ENCODE data around the gene ROPN1.
"Not testable (repeated sequence)": the region's sequence is repeated elsewhere in the genome, so short reads cannot be mapped to it uniquely, and the experiment has no call there.

Gene ROPN1

DNA sequence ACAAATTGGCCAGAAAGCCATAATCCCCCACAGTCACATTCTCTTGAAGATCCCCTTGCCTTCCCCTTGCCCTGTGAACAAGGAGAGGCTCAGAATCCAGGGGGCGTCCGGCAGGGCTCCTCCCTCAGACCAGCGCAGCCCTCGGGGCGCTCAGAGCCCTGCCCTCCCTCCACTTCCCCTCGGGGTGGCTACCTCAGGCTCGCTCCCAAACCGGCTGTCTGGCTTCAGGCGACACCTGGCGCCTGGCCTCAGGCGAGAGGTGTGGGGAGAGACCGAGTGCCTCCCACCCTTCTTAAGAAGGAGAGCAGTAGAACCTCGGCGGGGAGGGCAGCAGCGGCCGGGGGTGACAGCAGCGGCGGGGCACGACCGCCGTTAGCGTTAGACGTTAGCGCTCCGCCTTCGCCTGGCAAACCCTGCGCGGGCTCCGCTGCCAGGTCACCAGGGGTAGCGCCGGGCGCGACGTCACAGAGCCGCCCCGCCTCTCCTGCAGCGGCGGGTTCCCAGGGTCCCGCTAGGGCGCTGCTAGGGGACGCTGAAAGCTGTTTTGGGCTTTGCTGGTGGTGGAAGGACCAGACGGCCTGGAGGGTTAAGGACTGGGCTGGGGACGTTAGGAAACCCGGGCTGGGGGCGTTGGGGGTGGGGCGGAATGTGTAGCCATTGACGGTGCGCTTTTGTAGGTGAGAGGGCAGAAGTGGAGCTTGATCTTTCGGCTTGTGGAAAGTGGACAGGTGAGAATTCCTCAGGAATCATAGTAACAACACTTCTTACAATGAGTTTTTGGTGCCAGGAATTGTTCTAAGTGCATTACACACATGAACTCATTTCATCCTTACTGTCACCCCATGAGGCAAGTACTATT lies at the start of gene ROPN1:
ROPN1 (minus strand) TSS at position 395 of the 859 bp plus-strand sequence. CDS start 11,643 bp downstream, outside the sequence.
- DNase-seq (ENCODE audit: low read depth): not testable (repeated sequence)

DNA sequence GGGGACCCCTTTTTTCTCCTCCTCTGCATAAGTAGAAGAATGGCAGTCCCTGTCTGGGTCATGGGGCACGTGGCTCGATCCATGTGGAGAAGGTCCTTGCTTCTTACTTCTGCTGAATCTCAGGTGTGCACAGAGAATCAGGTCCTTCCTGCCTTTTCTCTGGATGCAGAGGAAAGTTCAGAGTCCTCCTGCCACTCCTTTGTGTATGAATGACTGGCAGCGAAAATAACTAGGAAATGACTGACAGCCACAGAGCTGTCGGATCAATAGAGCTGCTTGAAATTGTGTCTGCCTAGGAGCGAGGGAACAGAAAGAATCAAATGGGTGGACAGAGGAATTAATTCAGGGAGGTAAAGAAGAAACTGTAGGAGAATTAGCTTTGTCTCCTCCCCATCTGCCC lies 49.6 kb upstream of the ROPN1 start:
- no peak for DNase-seq (ENCODE audit: low read depth)

- DNase-seq (ENCODE audit: low read depth): no peak
Measured at GRCh38 chr3:124037326-124037725, 45.4 kb upstream of the ROPN1 start.

DNA sequence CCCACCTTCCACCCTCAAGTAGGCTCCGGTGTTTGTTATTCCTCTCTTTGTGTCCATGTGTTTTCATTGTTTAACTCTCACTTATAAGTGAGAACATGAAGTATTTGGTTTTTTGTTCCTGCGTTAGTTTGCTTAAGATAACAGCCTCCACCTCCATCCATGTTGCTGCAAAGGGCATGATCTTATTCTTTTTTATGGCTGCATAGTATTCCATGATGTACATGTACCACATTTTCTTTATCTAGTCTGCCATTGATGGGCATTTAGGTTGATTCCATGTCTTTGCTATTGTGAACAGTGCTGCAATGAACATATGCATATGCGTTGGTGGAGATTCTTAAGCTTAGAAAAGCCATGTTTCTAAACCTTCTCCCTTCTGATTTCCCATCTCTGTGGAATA lies 44.3 kb upstream of the ROPN1 start:
- not testable (repeated sequence) for DNase-seq (ENCODE audit: low read depth)

DNA sequence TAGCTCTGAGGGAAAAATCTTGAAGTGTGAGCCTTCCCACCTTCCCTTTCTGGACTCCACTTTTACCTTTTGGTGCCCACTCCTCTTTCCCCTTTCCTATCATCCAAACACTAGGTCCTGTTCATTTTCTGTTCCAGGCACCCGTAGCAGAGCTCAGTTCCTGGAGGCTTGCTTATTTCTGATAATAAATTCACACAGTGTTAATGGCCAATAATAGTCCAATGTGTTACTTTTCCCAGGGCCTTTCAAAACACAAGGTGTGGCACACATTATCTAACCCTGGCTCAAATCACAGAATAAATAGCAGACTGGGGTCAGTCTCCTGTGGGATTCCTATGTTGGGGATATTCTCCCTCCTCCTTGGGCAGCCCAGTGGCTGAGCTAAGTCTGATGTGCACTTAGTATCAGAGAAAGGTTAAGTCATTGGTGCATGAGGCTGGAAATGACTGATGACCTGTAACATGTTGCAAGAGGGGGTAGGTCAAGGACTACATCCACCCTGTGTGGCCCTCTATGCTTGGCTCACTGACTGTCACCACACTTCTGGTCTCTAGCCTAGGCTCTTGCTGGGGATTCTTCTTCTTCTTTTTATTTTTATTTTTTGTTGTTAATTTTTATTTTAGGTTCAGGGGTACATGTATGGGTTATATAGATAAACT lies 43.7 kb upstream of the ROPN1 start:
- DNase-seq (ENCODE audit: low read depth): no peak

GRCh38 chr3:124034844-124035152 lies 42.9 kb upstream of the ROPN1 start:
- no peak for DNase-seq (ENCODE audit: low read depth)

DNA sequence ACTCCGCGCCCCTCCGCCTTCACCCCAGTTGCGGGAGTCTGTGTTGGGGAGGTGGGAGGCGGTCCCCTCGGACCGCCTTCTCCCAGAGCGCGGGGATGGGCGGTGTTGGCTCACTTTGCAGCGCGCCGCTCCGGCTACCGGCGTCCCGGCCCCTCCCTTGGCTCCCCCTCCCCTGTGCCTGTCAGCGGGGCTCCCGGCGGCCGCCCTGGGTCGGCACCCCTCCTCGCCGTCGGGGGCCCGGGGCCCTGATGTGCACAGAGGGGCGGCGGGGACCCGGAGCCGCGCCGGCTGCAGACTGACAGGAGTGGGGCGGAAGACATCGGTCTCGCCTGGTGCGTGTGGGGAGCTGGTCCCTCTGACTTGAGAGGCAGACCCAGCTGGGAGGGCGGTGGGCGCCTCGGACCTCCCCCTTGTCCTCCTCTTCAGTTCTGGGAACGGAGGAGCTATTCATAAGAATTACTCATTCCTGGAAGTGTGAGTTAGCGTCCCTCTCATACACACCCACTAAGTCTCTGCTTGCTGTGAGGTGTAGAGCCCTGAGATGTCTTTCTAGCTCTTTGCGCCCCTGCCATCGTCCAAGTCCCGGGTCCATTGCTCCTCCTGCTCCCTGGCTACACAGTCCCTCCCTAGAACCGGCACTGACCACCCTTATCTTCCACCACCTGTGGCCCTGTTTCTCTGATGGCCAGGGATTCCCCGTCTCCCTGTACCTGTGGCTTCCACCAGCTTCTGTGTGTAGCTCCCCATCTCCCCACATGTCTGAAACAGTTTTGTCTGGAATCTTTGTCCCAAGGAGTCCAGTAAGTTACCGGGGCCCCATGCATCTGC lies 42.3 kb upstream of the ROPN1 start:
- no peak for DNase-seq (ENCODE audit: low read depth)

DNA sequence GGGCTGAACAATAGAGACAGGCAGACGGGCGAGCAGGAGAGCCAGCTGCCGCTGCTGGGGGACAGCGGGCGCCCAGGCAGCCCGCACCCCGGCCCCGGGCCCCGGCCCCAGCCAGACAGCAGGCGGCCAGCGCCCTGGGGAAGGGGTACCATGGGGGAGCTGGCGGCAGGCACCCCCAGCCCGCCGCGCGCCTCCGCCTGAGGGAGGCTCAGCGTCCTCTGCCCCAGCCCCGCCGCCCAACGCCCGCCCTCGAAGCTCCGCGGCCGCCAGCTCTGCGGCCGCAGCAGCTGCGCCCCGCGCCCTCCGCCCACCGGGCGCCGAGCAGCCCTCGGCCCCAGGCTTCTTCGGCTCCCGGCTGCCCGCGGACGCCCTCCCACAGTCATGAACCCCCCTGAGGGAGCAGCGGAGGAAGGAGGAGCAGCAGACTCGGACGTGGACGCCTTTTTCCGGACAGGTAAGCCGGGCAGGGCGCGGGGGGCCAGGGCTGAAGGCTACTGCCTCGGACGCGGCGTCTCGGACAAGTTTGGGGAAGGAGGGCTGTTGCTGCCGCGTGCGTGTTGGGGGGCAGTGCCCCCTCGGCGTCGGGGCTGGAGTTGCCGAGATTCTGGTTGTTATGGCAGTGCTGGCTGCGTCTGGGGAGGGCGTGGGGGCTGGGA lies 41.6 kb upstream of the ROPN1 start, which contains the start of gene KALRN:
KALRN (plus strand) TSS at position 10 of the 656 bp plus-strand sequence.
- DNase-seq (ENCODE audit: low read depth): no peak

DNA sequence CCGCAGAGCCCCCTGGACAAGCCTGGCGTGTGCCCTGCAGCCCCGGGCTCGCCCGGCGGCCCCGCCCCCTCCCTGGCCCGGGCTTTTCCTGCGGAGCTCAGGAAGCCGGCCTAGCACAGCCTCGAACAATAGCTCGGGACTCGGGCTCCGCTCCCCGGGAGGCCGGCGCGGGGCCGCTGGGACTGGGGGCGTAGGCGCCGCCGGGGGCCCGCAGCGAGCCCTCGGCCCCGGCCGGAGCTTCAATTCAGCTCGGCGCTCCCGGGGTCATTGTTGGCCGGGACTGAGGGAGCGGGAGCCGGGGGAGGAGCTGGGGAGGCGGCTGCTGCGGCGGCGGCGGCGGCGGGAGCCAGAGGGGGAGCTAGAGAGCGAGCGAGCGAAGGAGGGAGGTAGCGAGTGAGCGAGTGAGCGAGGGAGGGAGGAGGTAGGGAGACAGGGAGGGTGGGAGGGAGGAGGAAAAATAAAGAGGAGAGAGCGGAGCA lies 41.0 kb upstream of the ROPN1 start:
- peak; percentile 34 for DNase-seq (ENCODE audit: low read depth)

DNA sequence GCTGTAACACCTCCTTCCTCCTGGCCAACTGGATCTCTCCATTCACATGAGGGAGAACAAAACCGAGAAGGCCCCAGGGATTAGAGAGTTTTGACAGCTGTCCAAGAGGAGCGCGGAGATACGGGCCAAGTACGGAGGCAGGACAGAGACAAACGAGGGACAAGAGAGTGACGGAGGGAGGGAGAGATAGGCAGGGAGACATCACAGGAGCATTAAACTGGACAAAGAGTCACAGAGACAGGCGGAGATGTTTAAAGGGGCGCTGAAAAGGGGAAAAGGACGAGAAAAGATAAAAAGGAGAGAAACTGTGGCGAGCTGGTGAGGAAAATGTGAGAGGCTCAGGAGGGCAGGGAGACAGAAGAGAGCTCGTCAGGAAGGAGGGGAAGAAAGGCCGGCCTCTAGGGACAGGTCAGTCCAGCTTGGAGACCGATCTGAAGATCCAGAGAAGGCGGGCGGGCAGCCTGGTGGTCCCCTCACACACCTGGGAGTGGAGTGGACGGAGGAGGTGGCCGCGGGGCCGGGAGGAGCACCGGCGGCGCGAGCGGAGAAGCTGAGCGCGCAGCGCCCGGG lies 40.5 kb upstream of the ROPN1 start:
- DNase-seq (ENCODE audit: low read depth): no peak

DNA sequence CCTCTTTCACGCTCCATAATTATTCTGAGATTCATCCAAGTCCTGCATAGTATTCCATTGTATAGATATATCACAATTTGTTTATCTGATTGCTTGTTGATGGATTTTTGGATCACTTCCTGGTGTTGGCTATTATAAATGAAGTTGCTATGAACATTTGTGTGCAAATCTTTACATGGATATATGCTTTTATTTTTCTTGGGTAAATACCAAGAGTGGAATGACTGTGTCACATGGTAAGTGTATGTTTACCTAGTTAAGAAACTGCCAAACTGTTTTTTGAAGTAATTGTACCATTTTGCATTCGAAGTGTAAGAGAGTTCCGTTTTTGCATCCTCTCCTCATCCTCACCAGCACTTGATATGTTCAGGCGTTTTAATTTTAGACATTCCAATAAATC lies 34.6 kb upstream of the ROPN1 start:
- no peak for DNase-seq (ENCODE audit: low read depth)

DNA sequence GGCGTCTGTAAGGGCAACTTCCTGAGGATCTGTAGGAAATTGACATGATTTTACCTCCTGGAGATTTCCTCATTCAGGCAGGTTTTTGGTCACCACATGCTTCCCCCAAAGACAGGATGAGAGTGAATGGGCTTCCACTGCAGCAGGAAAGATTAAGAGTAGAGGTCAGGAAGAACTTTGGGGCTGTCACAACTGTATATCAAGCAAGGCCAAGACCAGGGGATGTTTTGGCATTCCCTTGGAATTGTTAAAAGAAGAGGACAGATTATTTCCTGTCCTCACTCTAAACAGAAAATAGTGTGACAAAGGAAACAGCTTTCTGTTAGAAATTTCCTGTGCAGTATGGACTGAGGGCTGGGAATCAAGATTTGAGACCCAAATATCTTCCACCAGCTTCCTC lies 31.6 kb upstream of the ROPN1 start:
- DNase-seq (ENCODE audit: low read depth): not testable (repeated sequence)

- DNase-seq (ENCODE audit: low read depth): no peak
Measured at GRCh38 chr3:124019291-124019690, 27.4 kb upstream of the ROPN1 start.

GRCh38 chr3:124017502-124017901 lies 25.6 kb upstream of the ROPN1 start:
- DNase-seq (ENCODE audit: low read depth): not testable (repeated sequence)

GRCh38 chr3:124016483-124016882 lies 24.6 kb upstream of the ROPN1 start:
- DNase-seq (ENCODE audit: low read depth): not testable (repeated sequence)

GRCh38 chr3:124014366-124014942 lies 22.5 kb upstream of the ROPN1 start:
- no peak for DNase-seq (ENCODE audit: low read depth)

GRCh38 chr3:124008321-124008720 lies 16.4 kb upstream of the ROPN1 start:
- DNase-seq (ENCODE audit: low read depth): not testable (repeated sequence)

- no peak for DNase-seq (ENCODE audit: low read depth)
Measured at GRCh38 chr3:124007186-124007585, 15.3 kb upstream of the ROPN1 start.

DNA sequence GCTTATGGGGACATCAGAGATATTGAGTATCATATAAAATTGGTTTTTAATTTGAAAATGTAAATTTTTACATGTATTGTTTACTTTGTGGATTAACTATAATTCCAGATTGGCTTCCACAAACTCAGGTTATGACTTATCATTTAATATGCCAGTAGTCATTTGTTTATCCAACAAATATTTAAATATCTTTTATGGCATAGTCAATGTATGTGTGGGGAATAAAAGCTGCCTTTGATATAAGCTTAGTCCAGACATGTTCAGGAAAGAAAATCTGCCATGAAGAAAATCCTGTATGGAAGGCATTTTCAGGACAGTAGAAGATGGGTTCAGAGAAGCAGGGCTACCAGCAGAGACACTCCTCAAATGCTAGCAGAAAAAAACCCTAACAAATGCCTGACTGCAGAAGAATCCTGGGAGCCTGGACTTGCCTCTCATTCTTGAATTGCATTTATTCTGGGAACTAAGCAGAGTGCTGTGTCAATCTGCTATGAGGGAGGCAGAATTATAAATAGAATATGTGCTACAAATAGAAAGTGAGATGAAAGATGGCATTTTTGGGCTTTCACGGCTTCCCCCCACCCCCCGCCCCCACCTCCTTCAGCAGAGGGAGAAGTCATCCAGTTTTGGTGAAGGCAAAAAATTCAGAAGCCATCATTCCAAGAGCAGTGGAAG lies 10.6 kb upstream of the ROPN1 start:
- not testable (repeated sequence) for DNase-seq (ENCODE audit: low read depth)

GRCh38 chr3:124001366-124001765 lies 9.4 kb upstream of the ROPN1 start:
- not testable (repeated sequence) for DNase-seq (ENCODE audit: low read depth)

DNA sequence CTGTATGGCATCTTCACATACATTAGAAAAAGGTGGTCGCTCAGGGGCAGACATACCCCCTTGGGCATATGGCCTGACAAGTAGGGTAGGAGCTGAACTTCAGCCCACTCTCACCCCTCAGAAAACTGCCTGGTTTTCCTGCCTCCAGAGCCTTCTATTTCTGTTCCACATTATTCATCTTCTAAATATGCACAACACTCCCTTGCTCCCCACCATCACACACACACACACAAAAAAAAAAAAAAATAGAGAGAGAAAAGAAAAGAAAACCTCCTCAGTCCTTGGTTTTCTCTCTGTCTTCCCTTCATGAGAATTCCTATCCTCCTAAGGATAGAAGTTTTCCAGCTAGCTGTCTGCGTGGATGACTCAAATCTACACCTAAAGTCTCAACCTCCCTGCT lies 5.6 kb upstream of the ROPN1 start:
- no peak for DNase-seq (ENCODE audit: low read depth)
